ENCODE measurements around the gene TSPAN7. TPM values are rescaled to one million over a fixed set of nuclear protein-coding genes. Genes with fewer than 3 reads are reported as not detected.
A peak's percentile ranks its signal among the peaks of the same experiment; 100 is the strongest.

The TSPAN7 gene
- total RNA-seq, 1 donor from 2014 or later, result 3.5 TPM

DNA sequence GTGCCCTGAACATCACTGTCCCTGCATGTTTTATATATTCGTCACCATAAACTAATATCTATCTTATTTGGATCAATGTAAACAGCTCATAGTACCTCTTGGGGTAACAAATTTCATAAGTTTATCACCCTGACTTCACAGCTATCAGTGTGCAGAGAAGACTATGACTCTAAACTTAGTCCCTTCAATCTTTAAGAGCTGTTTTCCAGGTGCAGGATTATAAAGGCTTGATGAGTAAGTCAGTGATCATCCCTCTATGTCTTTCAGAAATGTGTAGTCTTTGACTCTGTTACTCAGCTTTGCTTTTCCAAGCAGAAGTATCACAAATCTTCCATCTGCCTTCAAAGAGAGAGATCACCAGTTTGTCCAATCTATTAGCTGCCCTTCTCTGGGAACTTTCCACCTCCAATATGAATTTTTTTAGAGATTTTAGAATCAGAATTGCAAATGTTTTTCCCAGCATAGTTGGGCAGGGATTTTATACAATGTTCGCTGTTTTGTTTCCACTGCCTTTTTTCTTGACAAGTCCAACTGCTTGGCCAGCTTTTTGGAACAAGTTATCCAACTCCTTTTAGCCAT, 45.1 kb upstream of the TSPAN7 start:
- no peaks in the 10 kb centered on the region for H3K27me3 ChIP-seq (ENCODE audit: insufficient read depth, low read length)
- H3K4me3 Mint-ChIP-seq (ENCODE audit: unreplicated experiment), result no peak overlapping the region
- no peak overlapping the region for H3K27ac Mint-ChIP-seq (ENCODE audit: unreplicated experiment)
- H3K9me3 Mint-ChIP-seq (ENCODE audit: unreplicated experiment), result no peaks in the 10 kb centered on the region
- no peak overlapping the region for H3K4me3 ChIP-seq (ENCODE audit: insufficient read depth, low read depth, low read length)
- TF ChIP-seq, protein P1, sequence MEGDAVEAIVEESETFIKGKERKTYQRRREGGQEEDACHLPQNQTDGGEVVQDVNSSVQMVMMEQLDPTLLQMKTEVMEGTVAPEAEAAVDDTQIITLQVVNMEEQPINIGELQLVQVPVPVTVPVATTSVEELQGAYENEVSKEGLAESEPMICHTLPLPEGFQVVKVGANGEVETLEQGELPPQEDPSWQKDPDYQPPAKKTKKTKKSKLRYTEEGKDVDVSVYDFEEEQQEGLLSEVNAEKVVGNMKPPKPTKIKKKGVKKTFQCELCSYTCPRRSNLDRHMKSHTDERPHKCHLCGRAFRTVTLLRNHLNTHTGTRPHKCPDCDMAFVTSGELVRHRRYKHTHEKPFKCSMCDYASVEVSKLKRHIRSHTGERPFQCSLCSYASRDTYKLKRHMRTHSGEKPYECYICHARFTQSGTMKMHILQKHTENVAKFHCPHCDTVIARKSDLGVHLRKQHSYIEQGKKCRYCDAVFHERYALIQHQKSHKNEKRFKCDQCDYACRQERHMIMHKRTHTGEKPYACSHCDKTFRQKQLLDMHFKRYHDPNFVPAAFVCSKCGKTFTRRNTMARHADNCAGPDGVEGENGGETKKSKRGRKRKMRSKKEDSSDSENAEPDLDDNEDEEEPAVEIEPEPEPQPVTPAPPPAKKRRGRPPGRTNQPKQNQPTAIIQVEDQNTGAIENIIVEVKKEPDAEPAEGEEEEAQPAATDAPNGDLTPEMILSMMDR (IDR thresholded peaks at IDR 0.05; ENCODE audit: insufficient read depth, low read depth, low read length), result no peak
- no peak for TF ChIP-seq EZH2 (IDR thresholded peaks at IDR 0.05; ENCODE audit: insufficient read depth, low read length)
- DNase-seq (ENCODE audit: low read depth) (no peak), FAIRE-seq (peak; percentile 5)
- no peaks in the 10 kb centered on the region for H3K4me1 ChIP-seq (ENCODE audit: insufficient read depth, low read length)
- peaks cover 6% of the 10 kb centered on the region for H3K4me1 Mint-ChIP-seq (ENCODE audit: low read depth, unreplicated experiment)
- no peak overlapping the region for H3K27ac ChIP-seq (ENCODE audit: low read depth, low read length)
- H3K36me3 Mint-ChIP-seq (ENCODE audit: low read depth, unreplicated experiment), result no peaks in the 10 kb centered on the region
- H3K36me3 ChIP-seq (ENCODE audit: insufficient read depth, low read length), result no peaks in the 10 kb centered on the region
- H3K9me3 ChIP-seq (ENCODE audit: insufficient read depth, low read depth, low read length), result no peaks in the 10 kb centered on the region
- no peaks in the 10 kb centered on the region for H3K27me3 Mint-ChIP-seq (ENCODE audit: low read depth, unreplicated experiment)
- H3K9ac ChIP-seq (ENCODE audit: low read length), result no peak overlapping the region
- no peak overlapping the region for H3K4me2 ChIP-seq (ENCODE audit: low read length)
- no peaks in the 10 kb centered on the region for H4K20me1 ChIP-seq (ENCODE audit: insufficient read depth, low read length)
- H3K79me2 ChIP-seq (ENCODE audit: insufficient read depth, low read length), result no peaks in the 10 kb centered on the region
- H2AFZ ChIP-seq (ENCODE audit: low read depth, low read length), result no peak overlapping the region

DNA sequence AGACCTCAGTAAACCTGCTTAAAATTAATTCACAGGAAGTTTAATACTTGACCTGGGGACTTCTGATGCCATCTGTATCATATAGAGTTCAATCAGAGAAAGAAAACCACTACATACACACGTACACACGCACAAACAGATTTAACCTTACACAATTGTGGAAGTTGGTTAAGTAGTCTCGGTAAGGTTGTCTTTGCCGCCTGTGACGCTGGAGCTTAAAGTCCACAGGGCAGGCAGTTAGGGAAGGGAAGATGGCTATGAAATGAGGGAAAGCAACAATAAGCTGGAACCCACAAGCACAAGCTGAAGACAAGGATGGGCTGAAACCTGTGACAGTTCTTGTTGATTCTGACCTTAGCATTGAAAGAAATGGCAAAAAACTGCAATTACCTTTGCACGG, 41.7 kb upstream of the TSPAN7 start:
- H3K4me1 Mint-ChIP-seq (ENCODE audit: low read depth, unreplicated experiment), result peaks cover 6% of the 10 kb centered on the region
- H3K4me1 ChIP-seq (ENCODE audit: insufficient read depth, low read length), result no peaks in the 10 kb centered on the region

DNA sequence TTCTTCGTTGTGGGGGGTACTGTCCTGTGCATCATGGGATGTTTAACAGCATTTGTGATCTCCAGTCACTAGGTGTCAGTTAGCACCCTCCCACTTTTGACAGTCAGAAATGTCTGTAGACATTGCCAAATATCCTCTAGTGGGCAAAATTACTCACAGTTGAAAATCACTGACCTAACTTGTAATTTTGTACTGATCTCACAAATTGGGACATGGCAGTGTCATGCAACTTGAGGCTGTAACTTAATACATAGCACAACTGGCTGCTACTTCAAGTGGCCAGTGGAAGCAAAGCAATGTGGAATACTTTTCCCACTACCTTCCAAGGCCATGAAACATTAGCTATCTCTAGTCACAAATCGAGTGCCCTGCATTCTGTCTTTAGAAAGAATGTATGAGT, 23.2 kb upstream of the TSPAN7 start:
- Mint-ChIP-seq H3K27me3 (ENCODE audit: low read depth, unreplicated experiment) (peaks cover 2% of the 10 kb centered on the region), H3K27ac (ENCODE audit: unreplicated experiment) (no peak overlapping the region), H3K4me3 (ENCODE audit: unreplicated experiment) (no peak overlapping the region), H3K36me3 (ENCODE audit: low read depth, unreplicated experiment) (no peaks in the 10 kb centered on the region), H3K9me3 (ENCODE audit: unreplicated experiment) (no peaks in the 10 kb centered on the region), H3K4me1 (ENCODE audit: low read depth, unreplicated experiment) (no peaks in the 10 kb centered on the region)
- Histone ChIP-seq H3K27ac (ENCODE audit: low read depth, low read length) (no peak overlapping the region), H3K4me2 (ENCODE audit: low read length) (no peak overlapping the region), H3K79me2 (ENCODE audit: insufficient read depth, low read length) (no peaks in the 10 kb centered on the region), H2AFZ (ENCODE audit: low read depth, low read length) (no peak overlapping the region), H3K4me1 (ENCODE audit: insufficient read depth, low read length) (no peaks in the 10 kb centered on the region), H3K4me3 (ENCODE audit: insufficient read depth, low read depth, low read length) (no peak overlapping the region), H3K36me3 (ENCODE audit: insufficient read depth, low read length) (no peaks in the 10 kb centered on the region), H4K20me1 (ENCODE audit: insufficient read depth, low read length) (no peaks in the 10 kb centered on the region), H3K9me3 (ENCODE audit: insufficient read depth, low read depth, low read length) (no peaks in the 10 kb centered on the region), H3K9ac (ENCODE audit: low read length) (no peak overlapping the region), H3K27me3 (ENCODE audit: insufficient read depth, low read length) (no peaks in the 10 kb centered on the region)
- FAIRE-seq (peak; percentile 20), DNase-seq (ENCODE audit: low read depth) (no peak)
- TF ChIP-seq, protein P1 (IDR thresholded peaks at IDR 0.05; ENCODE audit: insufficient read depth, low read depth, low read length), result no peak
- no peak for TF ChIP-seq EZH2 (IDR thresholded peaks at IDR 0.05; ENCODE audit: insufficient read depth, low read length)

More for the DNA sequence above, 41.7 kb upstream of the TSPAN7 start:
- H3K9me3 ChIP-seq (ENCODE audit: insufficient read depth, low read depth, low read length), result no peaks in the 10 kb centered on the region
- TF ChIP-seq, protein P1 (IDR thresholded peaks at IDR 0.05; ENCODE audit: insufficient read depth, low read depth, low read length), result no peak
- no peak for TF ChIP-seq EZH2 (IDR thresholded peaks at IDR 0.05; ENCODE audit: insufficient read depth, low read length)
- H3K27me3 Mint-ChIP-seq (ENCODE audit: low read depth, unreplicated experiment), result no peaks in the 10 kb centered on the region
- no peaks in the 10 kb centered on the region for H3K79me2 ChIP-seq (ENCODE audit: insufficient read depth, low read length)
- no peaks in the 10 kb centered on the region for H3K36me3 ChIP-seq (ENCODE audit: insufficient read depth, low read length)
- no peak overlapping the region for H3K4me2 ChIP-seq (ENCODE audit: low read length)
- no peak overlapping the region for H3K9ac ChIP-seq (ENCODE audit: low read length)
- FAIRE-seq (peak; percentile 80), DNase-seq (ENCODE audit: low read depth) (no peak)
- no peak overlapping the region for H3K4me3 ChIP-seq (ENCODE audit: insufficient read depth, low read depth, low read length)
- H2AFZ ChIP-seq (ENCODE audit: low read depth, low read length), result no peak overlapping the region
- H3K36me3 Mint-ChIP-seq (ENCODE audit: low read depth, unreplicated experiment), result no peaks in the 10 kb centered on the region
- no peak overlapping the region for H3K27ac Mint-ChIP-seq (ENCODE audit: unreplicated experiment)
- no peaks in the 10 kb centered on the region for H4K20me1 ChIP-seq (ENCODE audit: insufficient read depth, low read length)
- no peak overlapping the region for H3K4me3 Mint-ChIP-seq (ENCODE audit: unreplicated experiment)
- no peaks in the 10 kb centered on the region for H3K27me3 ChIP-seq (ENCODE audit: insufficient read depth, low read length)
- H3K27ac ChIP-seq (ENCODE audit: low read depth, low read length), result no peak overlapping the region
- no peaks in the 10 kb centered on the region for H3K9me3 Mint-ChIP-seq (ENCODE audit: unreplicated experiment)

Measured in astrocyte (in vitro differentiated cells and primary cell).